SJSA1 (cell line): ENCODE measurements around the gene FOXP4. TPM values are rescaled to one million over a fixed set of nuclear protein-coding genes. Genes with fewer than 3 reads are reported as not detected.

ENCODE experiments used
- DNase-seq, 2 experiments: peaks; one replicate each; pipeline ENCODE4 v3.0.0-alpha.2; 2015 to 2020; ENCODE audit warnings: low spot score in 2 of 2, low read depth in 1 of 2
- H3K27ac ChIP-seq: fragments of 250-450 bp; sonication (Bioruptor Pico); 2 replicates; pipeline ENCODE4 v1.5.1; 2020; ENCODE audit warnings: mild to moderate bottlenecking, moderate library complexity
- H3K27me3 ChIP-seq: fragments of 250-450 bp; sonication (Bioruptor Pico); replicated peaks from 2 replicates; pipeline ENCODE4 v1.5.1; 2020; ENCODE audit warnings: mild to moderate bottlenecking, moderate library complexity
- H3K36me3 ChIP-seq: fragments of 250-450 bp; sonication (Bioruptor Pico); 2 replicates; pipeline ENCODE4 v1.5.1; 2020; ENCODE audit warnings: mild to moderate bottlenecking
- H3K4me1 ChIP-seq: fragments of 250-450 bp; sonication (Bioruptor Pico); replicated peaks from 2 replicates; pipeline ENCODE4 v1.6.1; 2021; ENCODE audit warnings: mild to moderate bottlenecking
- H3K4me3 ChIP-seq: fragments of 250-450 bp; sonication (Bioruptor Pico); 2 replicates; pipeline ENCODE4 v1.5.1; 2020; ENCODE audit warnings: mild to moderate bottlenecking
- H3K9me3 ChIP-seq: fragments of 250-450 bp; sonication (Bioruptor Pico); replicated peaks from 2 replicates; pipeline ENCODE4 v1.5.1; 2020; ENCODE audit warnings: mild to moderate bottlenecking
- total RNA-seq: library from RNA; depleted of rRNA; stranded (reverse); fragments of >200 nt; shearing (Covaris generic); gene quantifications from 2 replicates; pipeline ENCODE4 v1.2.3, GENCODE V29; 2014

Gene FOXP4
- total RNA-seq, 1 experiment from 2014 or later: 5.1 TPM

- no peak for DNase-seq
- no peak overlapping the region for H3K4me3 ChIP-seq
These were observed 79.8 kb downstream of the FOXP4 start for GRCh38 chr6:41626022-41626421.

DNA sequence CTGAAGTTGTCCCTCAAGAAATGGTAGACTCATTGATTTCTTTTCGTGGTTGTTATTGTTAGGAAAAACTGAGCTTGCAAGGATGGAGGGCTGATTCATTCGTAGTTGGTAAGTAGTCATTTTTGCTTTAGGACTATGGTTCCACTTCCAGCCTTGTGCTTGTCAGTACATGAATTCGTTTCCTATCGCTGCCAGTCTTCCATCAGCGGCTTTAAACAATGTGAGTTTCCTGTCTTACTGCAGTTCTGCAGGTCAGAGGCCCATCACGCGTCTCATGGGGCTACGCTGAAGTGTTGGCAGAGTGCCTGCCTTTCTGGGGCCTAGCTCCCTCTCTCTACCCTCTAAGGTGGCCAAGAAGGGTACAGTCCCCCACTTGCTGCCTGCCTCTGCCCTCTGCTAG, 80.7 kb downstream of the FOXP4 start:
- H3K36me3 ChIP-seq: no peaks in the 10 kb centered on the region
- no peak overlapping the region for H3K27ac ChIP-seq
- DNase-seq: no peak
- no peak overlapping the region for H3K4me3 ChIP-seq
- no peaks in the 10 kb centered on the region for H3K9me3 ChIP-seq
- peaks cover 8% of the 10 kb centered on the region for H3K4me1 ChIP-seq
- no peaks in the 10 kb centered on the region; the same call in 1 of the 2 replicates for H3K27me3 ChIP-seq

More at GRCh38 chr6:41626022-41626421, 79.8 kb downstream of the FOXP4 start:
- peaks cover 12% of the 10 kb centered on the region for H3K4me1 ChIP-seq
- no peak overlapping the region for H3K27ac ChIP-seq
- no peaks in the 10 kb centered on the region; the same call in 1 of the 2 replicates for H3K27me3 ChIP-seq
- H3K9me3 ChIP-seq: no peaks in the 10 kb centered on the region
- no peaks in the 10 kb centered on the region for H3K36me3 ChIP-seq

DNA sequence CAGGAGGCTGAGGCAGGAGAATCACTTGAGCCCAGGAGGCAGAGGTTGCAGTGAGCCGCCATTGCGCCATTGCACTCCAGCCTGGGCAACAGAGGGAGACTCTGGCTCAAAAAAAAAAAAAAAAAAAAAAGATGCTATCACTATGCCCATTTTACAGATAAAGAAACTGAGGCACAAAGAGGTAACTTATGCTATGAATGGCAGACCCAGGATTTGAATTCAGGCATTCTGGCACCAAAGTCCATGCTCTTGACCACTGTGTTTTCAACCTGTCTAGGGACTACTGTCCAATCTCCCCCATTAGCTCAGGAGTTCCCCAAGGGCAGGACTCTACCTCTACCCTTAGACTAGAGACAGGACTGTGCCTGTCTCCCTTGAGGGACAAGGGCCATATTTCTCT, 82.9 kb downstream of the FOXP4 start:
- no peaks in the 10 kb centered on the region; the same call in 1 of the 2 replicates for H3K4me1 ChIP-seq
- no peaks in the 10 kb centered on the region for H3K27me3 ChIP-seq

GRCh38 chr6:41630069-41630468, 83.9 kb downstream of the FOXP4 start:
- H3K27me3 ChIP-seq: no peaks in the 10 kb centered on the region
- no peak overlapping the region for H3K4me3 ChIP-seq
- DNase-seq: no peak
- no peak overlapping the region for H3K27ac ChIP-seq
- H3K9me3 ChIP-seq: no peaks in the 10 kb centered on the region
- H3K4me1 ChIP-seq: peaks cover 9% of the 10 kb centered on the region
- H3K36me3 ChIP-seq: no peaks in the 10 kb centered on the region

More for the DNA sequence above, 82.9 kb downstream of the FOXP4 start:
- Histone ChIP-seq H3K9me3 (no peaks in the 10 kb centered on the region), H3K4me3 (no peak overlapping the region), H3K36me3 (no peaks in the 10 kb centered on the region), H3K27ac (no peak overlapping the region)
- DNase-seq: no peak

DNA sequence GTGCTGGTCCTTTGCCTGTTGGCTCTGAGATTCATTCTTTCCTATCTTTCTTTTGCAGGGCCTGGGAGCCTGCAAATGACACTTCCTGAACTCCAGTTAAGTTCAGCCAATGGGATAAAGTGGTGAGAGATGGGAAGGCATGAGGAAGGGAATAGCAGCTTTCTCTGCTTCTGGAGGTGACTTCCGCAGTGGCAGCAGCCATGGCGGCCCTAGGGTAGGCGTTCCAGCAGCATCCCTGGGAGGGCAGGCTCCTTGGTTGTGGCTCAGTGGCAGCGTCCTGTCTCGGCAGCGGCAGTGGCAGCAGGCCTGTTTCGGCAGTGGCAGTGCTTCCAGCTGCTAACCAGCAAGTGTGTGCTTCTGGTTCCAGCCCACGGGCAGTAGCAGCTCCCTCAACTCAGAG, 84.8 kb downstream of the FOXP4 start:
- H3K27ac ChIP-seq: no peak overlapping the region

DNA sequence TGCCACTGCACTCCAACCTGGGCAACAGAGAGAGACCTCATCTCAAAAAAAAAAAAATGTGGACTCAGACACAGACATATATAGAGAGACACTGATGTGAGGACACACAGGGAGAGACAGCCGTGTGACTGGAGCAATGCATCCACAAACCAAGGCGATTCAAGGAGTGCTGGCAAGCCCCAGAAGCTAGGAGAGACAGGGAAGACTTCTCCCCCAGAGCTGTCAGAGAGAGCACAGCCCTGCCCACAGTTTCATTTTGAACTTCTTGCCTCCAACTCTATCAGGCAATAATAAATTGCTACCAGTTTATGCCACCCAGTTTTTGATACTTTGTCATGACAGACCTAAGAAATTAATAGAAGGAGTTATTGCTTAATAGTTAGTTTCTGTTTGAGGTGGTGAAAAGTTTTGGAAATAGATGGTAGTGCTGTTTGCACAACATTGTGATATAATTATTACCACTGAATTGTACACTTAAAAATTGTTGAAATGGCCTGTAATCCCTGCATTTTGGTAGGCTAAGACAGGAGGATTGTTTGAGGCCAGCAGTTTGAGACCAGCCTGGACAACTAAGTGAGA, 87.0 kb downstream of the FOXP4 start:
- Histone ChIP-seq H3K4me3 (no peak overlapping the region), H3K36me3 (no peaks in the 10 kb centered on the region), H3K4me1 (peaks cover 12% of the 10 kb centered on the region), H3K27me3 (peaks cover 19% of the 10 kb centered on the region), H3K9me3 (no peaks in the 10 kb centered on the region), H3K27ac (no peak overlapping the region)
- DNase-seq: no peak

More for the DNA sequence above, 84.8 kb downstream of the FOXP4 start:
- Histone ChIP-seq H3K4me1 (peaks cover 9% of the 10 kb centered on the region), H3K27me3 (no peaks in the 10 kb centered on the region; the same call in 1 of the 2 replicates), H3K36me3 (no peaks in the 10 kb centered on the region), H3K9me3 (no peaks in the 10 kb centered on the region), H3K4me3 (no peak overlapping the region)
- no peak for DNase-seq

GRCh38 chr6:41634657-41635056, 88.5 kb downstream of the FOXP4 start:
- DNase-seq: peak in 1 of 2 experiments; percentile 36
- no peak overlapping the region for H3K27ac ChIP-seq
- H3K4me3 ChIP-seq: no peak overlapping the region
- H3K27me3 ChIP-seq: peaks cover 31% of the 10 kb centered on the region
- no peaks in the 10 kb centered on the region for H3K36me3 ChIP-seq
- no peaks in the 10 kb centered on the region for H3K9me3 ChIP-seq
- peaks cover 12% of the 10 kb centered on the region for H3K4me1 ChIP-seq

- H3K27me3 ChIP-seq: peaks cover 33% of the 10 kb centered on the region
- H3K4me3 ChIP-seq: no peak overlapping the region
- peaks cover 12% of the 10 kb centered on the region for H3K4me1 ChIP-seq
- H3K9me3 ChIP-seq: no peaks in the 10 kb centered on the region
- no peaks in the 10 kb centered on the region for H3K36me3 ChIP-seq
- no peak for DNase-seq
- H3K27ac ChIP-seq: no peak overlapping the region
These were observed 89.2 kb downstream of the FOXP4 start for GRCh38 chr6:41635365-41635764.

DNA sequence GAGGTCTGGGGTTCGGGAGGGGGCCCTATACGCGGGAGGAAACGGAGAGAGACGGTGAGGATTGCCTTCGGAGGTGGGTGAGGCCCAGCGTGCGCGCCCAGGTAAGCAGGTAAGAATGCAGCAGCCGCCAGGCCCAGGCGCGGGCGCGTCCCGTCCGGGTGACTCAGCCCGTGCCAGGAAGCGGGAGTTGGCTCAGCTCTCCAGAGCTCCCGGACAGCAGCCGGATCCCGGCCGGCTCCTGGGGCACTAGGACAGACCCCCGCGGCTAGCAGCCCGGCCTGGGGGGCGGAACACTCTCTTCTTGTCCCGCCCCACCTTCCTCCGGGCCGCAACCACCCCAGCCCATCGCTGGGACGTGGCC, 90.6 kb downstream of the FOXP4 start:
- Histone ChIP-seq H3K36me3 (no peaks in the 10 kb centered on the region), H3K9me3 (no peaks in the 10 kb centered on the region), H3K27ac (no peak overlapping the region), H3K27me3 (peaks cover 33% of the 10 kb centered on the region), H3K4me1 (peaks cover 12% of the 10 kb centered on the region), H3K4me3 (no peak overlapping the region)
- DNase-seq: no peak

DNA sequence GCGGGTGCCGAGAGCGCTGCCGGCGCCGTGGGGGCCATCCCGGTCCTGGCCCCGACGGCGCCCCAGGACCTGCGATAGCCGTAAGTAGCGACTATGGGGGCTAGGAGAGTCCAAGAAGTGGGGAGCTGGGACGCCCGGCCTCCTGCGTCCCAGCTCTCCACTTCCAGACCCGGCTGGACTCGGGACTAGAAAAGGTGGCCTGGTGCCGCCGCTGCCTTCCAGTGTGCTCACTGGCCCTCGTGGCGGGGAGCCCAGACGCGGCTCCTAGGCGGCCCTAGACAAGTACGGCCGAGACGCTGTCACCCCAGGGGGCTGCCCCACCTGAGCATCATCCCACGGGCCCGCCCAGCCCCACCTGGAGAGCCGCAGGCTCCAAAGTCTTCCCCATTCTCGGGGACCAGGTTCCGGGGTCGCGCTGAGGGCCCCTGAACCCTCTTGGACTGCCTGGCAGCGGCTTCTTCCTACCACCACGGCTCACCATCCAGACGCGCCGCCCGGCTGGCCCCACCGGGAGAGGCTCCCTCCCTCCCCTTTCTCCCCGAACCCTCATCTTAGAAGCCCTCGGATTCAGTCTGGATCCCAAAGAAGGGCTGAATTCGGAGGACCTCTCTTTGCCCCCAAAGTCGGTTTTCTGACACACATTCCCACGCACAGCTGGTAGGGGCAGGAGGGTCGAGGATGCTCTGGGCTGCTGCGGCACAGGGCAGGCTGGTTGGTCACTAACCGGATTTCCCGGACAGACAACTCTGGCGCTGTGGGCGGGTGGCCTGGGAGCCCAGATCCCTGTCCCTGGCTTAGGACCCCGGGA, 91.2 kb downstream of the FOXP4 start:
- Histone ChIP-seq H3K27me3 (peaks cover 33% of the 10 kb centered on the region), H3K9me3 (no peaks in the 10 kb centered on the region), H3K36me3 (no peaks in the 10 kb centered on the region), H3K4me1 (peaks cover 12% of the 10 kb centered on the region), H3K27ac (no peak overlapping the region), H3K4me3 (no peak overlapping the region)
- DNase-seq: no peak

DNA sequence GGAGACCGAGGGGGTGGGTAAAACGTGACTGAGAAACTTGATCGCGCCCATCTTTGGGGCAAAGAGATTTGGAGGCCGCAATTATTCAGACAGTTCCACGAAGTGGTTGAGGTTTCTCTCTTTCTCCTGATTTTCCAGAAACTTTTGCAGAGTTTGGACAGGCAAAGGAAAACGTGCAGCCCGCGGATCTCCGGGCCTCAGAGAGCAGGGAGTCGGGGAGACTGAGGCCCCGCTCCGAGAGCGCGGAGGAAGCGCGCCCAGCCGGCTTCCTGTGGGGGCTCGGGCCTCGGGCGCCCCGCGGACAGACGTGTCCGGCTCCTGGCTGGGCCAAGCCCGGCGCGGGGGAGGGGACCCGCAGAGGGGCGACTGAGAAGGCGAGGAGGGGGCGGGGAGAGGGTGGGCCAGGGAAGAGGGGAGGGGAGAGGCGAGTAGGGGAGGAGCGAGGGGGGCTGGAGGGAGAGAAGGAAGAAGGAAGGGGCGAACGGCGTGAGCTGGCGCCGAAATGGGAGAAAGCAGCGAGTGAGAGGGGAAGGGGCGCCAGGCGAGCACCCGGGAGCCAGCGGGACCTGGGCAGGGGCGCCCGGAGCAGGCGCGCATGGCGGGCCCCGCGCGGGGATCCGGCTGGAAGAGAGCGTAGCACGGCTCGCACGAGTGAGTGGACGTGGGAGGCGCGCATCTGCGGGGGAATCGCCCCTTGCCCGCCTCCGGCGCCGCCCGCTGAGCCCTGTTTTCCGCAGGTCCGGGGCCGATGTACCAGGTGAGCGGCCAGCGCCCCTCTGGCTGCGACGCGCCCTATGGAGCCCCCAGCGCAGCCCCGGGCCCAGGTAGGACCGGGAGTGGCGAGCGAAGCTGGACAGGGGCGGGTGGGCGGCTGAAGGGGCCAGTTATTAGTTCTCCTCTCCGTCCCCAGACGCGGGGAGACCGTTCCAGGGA, 92.1 kb downstream of the FOXP4 start, which contains the start of gene MDFI:
Gene MDFI, plus strand, starts transcription at position 467 of the 933 bp plus-strand sequence. Its CDS starts 282 bp downstream, at position 749.
- DNase-seq: no peak
- Histone ChIP-seq H3K4me3 (no peak within 1 kb of the TSS), H3K9me3 (no peaks in the 10 kb centered on the region), H3K27ac (no peak within 1 kb of the TSS), H3K36me3 (no peaks in the 10 kb centered on the region), H3K27me3 (peaks cover 33% of the 10 kb centered on the region), H3K4me1 (peaks cover 12% of the 10 kb centered on the region)

DNA sequence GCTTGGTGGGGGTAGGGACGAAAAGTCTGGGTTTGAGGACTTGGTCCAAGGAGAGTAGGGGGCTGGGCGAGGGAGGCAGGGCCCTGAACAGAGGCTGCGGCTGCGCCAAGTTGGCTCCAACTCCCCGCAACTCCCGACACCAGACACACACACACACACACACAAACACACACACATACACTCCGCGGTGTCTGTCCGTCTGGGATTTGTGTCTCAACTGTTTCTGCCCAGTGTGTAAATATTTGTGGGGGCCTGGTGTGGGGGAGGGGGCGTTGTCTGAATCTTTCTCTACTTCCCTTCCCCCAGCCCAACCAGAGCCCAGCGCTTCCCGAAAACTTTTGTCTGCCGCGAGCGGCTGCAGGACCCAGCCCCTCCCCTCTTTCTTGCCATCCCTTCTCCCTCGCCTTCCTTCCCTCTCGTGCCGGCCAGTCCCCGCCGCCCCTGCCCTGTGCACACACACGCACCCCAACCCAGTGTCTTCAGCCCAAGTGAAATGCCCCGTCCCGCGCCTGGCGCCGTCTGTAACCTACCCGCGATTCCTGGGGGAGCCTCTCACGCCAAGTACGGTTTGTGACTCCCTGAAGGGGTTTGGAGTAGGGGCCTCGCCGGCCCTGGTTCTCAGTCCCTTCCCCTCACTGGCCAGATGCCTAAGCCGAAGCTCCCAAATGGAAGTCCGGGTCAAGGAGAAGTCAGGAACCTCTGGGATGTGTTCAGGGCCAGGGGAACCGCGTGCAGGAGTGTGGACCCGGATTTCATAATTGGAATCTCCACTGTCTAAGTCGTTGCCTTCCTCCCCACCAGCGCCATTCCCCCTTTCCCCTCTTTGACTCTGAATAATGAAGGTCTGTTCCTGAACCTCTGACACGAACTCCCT, 93.0 kb downstream of the FOXP4 start:
- Histone ChIP-seq H3K4me3 (no peak overlapping the region), H3K27me3 (peaks cover 33% of the 10 kb centered on the region)

More for the DNA sequence above, 93.0 kb downstream of the FOXP4 start:
- Histone ChIP-seq H3K9me3 (no peaks in the 10 kb centered on the region), H3K4me1 (peaks cover 12% of the 10 kb centered on the region), H3K36me3 (no peaks in the 10 kb centered on the region), H3K27ac (no peak overlapping the region)
- DNase-seq: no peak
